GM13977 (cell line): Measurements from ENCODE around the gene AFF1.

Source experiments
- DNase-seq: peaks from one replicate; pipeline ENCODE4 v3.0.0; 2012; ENCODE audit warnings: low spot score
- CTCF ChIP-seq: IDR thresholded peaks from 2 replicates; pipeline ENCODE4 v1.5.1; 2012; ENCODE audit warnings: mild to moderate bottlenecking, control low read depth; ENCODE audit not compliant: insufficient read depth; ENCODE audit errors: extremely low read depth, missing control alignments
- in situ Hi-C: fragments of 300-500 bp; cut with MboI; formaldehyde crosslinking; loops from one replicate; pipeline ENCODE4 v1.12.0; 2022; ENCODE audit warnings: low sequenced_read_pairs, low pct_unique_long_range_greater_than_20kb, mixed read lengths, inconsistent platforms; ENCODE audit not compliant: unreplicated experiment

Gene AFF1

GRCh38 chr4:87188048-87188447, 253.2 kb downstream of the AFF1 start:
- DNase-seq = no peak
- in situ Hi-C loops = no loop called here
- TF ChIP-seq CTCF = no peak

GRCh38 chr4:87188932-87189331, 254.1 kb downstream of the AFF1 start:
- no peak for TF ChIP-seq CTCF
- in situ Hi-C loops = no loop called here
- no peak for DNase-seq
